ENCODE measurements around the gene CARD9.
"Not testable (repeated sequence)": the region's sequence is repeated elsewhere in the genome, so short reads cannot be mapped to it uniquely, and the experiment has no call there.

Gene CARD9

DNA sequence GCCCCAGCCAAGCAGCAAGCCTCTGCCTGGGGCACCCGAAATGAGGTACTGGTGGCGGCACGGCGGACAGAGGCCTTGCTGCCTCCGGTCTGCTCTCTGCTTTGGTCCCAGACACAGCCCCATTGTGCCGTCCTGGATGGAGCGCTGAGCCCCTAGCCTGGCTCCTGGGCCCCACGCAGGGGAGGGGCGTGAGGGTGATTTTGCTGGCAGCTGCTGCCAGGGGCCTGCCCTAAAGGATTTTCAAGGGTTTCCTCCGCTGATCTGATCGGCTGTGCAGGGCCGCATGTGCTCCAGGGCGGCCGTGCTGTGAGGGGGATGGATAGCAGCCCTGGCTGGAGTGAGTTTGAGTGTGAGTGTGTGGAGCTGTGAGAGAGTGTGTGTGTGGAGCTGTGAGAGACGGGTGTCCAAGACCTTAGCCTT, 44.8 kb downstream of the CARD9 start:
- in situ Hi-C loops (cut with HindIII; ENCODE audit: low pct_unique_long_range_greater_than_20kb, low sequenced_read_pairs), result no loop called here
- TF ChIP-seq JUND (IDR thresholded peaks at IDR 0.05; ENCODE audit: low read depth), result no peak
- DNase-seq (ENCODE audit: low read depth in 1 of 2, low spot score in 1 of 2), result no peak

DNA sequence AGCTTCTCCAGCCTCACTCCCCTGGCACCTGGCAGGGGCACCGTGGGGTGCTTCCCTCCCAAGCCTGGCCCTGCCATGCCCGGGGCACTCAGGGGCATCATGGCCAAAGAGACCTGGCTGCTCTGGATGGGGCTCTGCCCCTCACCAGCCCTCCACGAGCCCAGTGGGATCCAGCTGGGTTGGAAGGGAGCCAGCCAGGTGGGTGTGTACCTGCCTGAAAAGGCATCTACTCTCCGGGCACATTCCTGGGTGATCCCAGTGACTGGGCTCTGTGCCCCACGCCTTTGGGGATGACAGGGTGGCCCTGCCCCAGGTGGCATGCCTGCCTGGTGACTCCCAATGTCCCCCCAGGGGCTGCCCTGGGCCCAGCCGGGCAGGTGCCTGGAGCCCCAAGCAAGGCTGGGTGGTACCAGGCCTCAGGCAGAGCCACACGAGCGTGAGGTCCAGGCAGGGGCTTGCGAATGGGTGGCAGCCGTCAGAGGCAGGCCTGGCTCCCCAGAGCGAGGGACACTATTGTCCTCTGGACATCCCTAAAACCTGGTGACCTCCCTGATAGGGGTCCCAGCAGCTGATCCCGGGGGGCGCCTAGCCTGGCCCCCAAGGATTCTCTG, 45.4 kb downstream of the CARD9 start:
- peak; percentile 61 to 70 for DNase-seq (ENCODE audit: low read depth in 1 of 2, low spot score in 1 of 2)
- TF ChIP-seq JUND (IDR thresholded peaks at IDR 0.05; ENCODE audit: low read depth), result no peak
- in situ Hi-C loops (cut with HindIII; ENCODE audit: low pct_unique_long_range_greater_than_20kb, low sequenced_read_pairs), result no loop called here

DNA sequence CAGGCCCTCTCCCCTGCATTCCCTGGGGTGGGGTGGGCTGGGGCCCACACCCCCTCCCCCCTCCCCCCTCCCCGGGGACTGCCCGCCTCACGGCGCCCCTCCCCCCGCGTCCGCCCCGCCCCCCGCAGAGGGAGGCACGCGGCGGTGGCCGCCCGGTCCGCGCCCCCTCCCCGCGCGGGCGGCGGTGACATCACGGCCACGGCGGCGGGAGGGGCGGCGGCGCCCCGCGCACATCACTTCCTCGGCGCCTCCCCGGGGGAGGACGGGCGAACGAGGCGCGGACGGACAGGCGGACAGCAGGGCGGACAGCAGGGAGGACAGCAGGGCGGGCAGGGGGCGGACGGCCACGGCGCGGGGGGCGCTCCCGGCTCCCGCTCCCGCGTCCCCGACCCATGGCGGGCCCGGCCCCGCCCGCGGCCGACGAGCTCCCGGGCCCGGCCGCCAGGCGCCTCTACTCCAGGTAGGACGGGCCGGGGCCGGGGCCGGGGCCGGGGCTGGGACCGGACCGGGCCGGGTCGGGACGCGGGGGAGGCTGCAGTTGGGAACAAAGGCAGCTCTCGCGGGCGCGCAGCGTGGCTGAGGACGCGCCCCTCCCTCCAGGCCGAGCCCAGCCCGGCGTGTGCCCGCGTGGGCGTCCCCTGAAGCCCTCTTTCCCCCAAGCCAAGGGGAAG, 46.0 kb downstream of the CARD9 start, which contains the start of gene GPSM1:
Gene GPSM1, plus strand, starts transcription at position 236 of the 671 bp plus-strand sequence. Its CDS starts 157 bp downstream, at position 393.
- no peak for TF ChIP-seq JUND (IDR thresholded peaks at IDR 0.05; ENCODE audit: low read depth)
- peak; percentile 64 to 84 for DNase-seq (ENCODE audit: low read depth in 1 of 2, low spot score in 1 of 2)
- in situ Hi-C loops (cut with HindIII; ENCODE audit: low pct_unique_long_range_greater_than_20kb, low sequenced_read_pairs), result no loop called here

DNA sequence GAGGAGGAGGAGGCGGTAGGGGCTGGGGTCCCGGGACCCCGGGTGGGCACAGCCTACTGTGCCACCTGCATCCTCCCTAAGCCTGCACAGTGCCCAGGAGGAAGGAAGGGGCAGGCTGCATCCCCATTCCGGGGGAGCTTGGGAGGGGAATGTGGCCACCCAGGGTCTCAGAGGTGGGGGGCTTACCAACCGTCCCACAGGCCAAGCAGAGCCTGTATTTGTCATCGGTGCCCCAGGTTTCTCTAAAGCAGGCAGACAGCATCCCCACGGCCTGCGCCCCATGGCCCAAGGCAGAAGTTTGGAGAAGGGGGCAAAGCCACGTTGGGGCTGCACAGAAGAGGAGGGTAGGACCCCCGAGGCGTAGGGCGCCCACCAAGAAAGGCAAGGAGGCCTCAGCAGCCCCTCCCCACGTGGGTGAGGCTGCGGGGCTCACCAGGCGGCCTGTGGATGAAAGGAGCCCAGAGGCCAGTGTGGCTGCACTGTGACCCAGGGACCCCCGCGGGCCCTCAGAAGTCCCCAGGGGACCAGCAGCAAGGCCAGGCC, 46.6 kb downstream of the CARD9 start:
- DNase-seq (ENCODE audit: low read depth in 1 of 2, low spot score in 1 of 2), result no peak
- in situ Hi-C loops (cut with HindIII; ENCODE audit: low pct_unique_long_range_greater_than_20kb, low sequenced_read_pairs), result no loop called here
- TF ChIP-seq JUND (IDR thresholded peaks at IDR 0.05; ENCODE audit: low read depth), result no peak

DNA sequence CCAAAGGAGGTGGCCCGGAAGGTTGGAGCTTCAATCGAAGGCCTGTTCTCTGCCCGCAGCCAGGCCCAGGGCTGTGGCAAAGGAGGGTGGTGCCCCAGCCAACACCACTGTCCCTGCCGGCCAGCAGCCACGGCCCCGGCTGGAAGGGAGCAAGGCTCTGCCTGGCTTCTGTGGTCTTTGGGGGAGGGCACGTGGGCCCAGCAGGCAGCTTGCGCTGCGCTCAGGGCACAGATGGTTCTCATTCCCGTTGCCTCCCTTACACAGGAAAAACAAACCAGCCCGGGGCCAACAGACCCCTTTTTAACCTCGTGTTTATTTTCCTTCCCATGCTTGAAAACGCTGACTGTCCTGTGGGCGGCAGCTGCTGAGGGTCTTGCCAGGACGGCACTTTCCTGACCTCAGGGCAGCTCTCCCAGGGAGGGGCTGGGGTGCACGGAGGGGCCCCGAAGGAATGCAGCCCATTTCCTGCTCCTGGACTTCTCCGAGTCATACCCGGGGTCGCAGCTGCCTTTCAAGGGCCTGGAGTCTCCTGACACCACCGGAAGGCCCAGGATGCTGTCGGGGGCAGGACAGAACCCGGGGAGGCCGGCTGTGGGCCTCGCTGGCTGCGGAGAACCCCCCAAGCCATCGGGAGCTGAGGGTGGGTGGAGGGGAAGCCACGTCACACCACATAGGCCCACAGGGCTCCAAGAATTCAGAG, 47.3 kb downstream of the CARD9 start:
- in situ Hi-C loops (cut with HindIII; ENCODE audit: low pct_unique_long_range_greater_than_20kb, low sequenced_read_pairs), result no loop called here
- TF ChIP-seq JUND (IDR thresholded peaks at IDR 0.05; ENCODE audit: low read depth), result no peak
- no peak for DNase-seq (ENCODE audit: low read depth in 1 of 2, low spot score in 1 of 2)

DNA sequence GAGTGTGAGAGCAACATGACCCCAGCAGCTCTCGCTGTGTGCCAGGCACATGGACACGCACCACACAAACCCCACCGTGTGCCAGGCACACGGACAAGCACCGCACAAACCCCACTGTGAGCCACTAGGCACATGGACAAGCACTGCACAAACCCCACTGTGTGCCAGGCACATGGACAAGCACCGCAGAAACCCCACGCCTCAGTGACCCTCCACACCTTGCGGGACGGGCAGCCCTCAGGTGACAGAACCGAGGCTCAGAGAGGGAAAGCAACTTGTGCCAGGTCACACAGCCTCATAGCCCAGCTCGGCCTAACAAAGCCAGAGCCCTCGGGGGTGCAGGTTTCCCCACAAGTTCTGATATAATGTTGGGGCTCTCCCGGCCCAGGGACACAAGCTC, 48.1 kb downstream of the CARD9 start:
- in situ Hi-C loops (cut with HindIII; ENCODE audit: low pct_unique_long_range_greater_than_20kb, low sequenced_read_pairs), result no loop called here
- DNase-seq (ENCODE audit: low read depth in 1 of 2, low spot score in 1 of 2), result no peak
- no peak for TF ChIP-seq JUND (IDR thresholded peaks at IDR 0.05; ENCODE audit: low read depth)

DNA sequence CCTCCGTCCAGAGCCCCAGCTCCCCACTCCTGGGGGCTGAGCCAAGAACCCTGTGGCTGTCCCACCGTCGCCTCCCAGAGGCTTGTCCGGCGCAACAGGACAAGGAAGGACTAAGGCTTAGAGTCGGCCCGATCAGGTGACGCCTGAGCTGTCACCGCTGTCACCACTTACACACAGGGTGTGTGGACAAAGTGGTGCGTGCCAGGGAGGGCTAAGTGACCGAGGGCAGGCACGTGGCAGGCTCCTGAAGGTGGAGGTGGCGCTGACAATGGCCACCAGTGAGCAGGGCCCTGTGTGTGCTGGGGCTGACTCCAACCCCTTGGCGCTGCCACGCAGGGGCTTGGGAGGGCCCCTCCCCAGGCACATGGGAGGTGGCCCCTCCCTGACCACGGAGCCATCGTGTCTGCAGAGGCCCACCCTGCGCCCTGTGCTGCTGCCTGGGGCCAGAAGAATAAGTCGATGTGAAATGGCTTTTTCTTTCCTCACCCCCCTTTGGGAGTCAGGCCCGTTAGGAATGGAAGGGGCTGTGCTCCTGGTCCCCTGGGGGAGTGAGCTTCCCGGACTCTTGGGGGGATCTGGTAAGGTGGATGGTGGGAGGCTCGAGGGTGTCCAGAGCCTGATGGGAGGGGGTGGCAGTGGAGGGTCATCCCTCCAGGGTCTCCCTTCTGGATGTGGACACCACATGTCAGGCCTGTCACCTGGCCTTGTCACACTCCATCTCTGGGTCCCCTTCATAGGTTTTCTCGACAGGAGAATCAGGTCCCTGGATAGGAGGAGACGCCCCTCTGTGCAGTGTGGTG, 48.8 kb downstream of the CARD9 start:
- in situ Hi-C loops (cut with HindIII; ENCODE audit: low pct_unique_long_range_greater_than_20kb, low sequenced_read_pairs), result no loop called here
- no peak for TF ChIP-seq JUND (IDR thresholded peaks at IDR 0.05; ENCODE audit: low read depth)
- DNase-seq (ENCODE audit: low read depth in 1 of 2, low spot score in 1 of 2), result peak in 1 of 2 experiments; percentile 74

DNA sequence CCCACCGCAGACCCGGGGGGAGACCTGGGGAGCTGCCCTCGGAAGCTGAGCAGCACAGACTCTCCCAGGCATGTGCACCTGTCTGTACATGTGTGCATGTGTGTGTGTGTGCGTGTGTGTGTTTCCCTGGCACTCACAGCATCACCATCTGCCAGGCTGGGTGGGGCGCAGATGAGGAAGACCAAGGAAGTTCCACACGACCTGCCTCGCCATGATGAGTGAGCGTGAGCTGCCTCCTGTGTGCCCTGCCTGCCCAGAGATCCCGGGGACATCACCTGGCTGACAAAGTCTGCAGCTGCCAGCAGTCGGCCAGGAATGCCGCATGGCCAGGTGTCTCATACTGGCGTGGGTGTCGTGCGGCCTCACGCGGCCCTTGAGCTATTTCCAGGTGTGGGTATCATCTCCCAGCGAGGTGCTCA, 50.1 kb downstream of the CARD9 start:
- in situ Hi-C loops (cut with HindIII; ENCODE audit: low pct_unique_long_range_greater_than_20kb, low sequenced_read_pairs), result no loop called here
- no peak for TF ChIP-seq JUND (IDR thresholded peaks at IDR 0.05; ENCODE audit: low read depth)
- DNase-seq (ENCODE audit: low read depth in 1 of 2, low spot score in 1 of 2), result peak; percentile 52 to 58

DNA sequence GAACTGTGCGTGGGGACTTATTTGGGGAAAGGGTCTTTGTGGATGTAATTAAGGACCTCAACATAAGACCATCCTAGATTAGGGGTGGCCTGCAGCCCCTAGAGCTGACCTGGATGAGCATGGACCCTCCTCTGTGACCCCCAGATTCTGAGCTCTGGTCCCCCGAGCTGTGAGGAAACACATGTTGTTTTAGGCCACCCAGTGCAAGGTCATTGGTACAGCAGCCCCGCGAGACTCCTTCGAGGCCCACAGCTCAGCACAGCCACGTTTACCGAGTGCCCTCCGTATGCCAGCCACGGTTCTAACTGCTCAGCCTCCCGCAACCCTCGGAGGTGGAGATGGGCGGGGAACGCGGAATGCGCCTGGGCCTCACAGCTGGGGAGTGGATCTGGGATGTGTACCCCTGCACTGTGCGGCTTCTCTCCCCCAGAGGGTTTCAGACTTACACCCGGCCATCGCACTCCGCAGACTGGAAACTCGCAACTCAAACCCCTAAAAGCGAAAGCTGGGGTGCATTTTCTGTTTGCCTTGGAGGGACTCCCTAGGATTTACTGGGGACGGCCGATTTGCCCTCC, 50.6 kb downstream of the CARD9 start:
- TF ChIP-seq JUND (IDR thresholded peaks at IDR 0.05; ENCODE audit: low read depth), result no peak
- in situ Hi-C loops (cut with HindIII; ENCODE audit: low pct_unique_long_range_greater_than_20kb, low sequenced_read_pairs), result no loop called here
- no peak for DNase-seq (ENCODE audit: low read depth in 1 of 2, low spot score in 1 of 2)

DNA sequence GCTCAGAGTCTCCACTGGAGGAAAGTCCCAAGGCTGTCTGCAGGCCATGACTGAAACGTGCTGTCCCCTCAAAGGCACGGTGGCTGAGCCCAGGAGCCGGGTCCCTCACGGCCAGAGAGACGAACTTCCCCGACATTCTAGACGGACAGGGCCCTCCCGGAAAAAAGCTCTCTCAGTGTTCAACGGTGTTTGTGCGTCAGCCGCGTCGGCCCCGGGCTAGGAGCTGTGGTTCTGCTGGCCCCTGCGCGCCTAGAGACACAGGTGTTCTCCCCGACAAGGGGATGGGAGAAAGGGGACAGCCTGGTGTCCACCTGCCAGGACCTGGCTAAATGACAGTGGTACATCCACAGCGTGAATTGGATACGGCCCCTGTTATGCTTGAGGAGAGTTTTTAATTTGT, 51.9 kb downstream of the CARD9 start:
- DNase-seq (ENCODE audit: low read depth in 1 of 2, low spot score in 1 of 2), result no peak
- TF ChIP-seq JUND (IDR thresholded peaks at IDR 0.05; ENCODE audit: low read depth), result no peak
- in situ Hi-C loops (cut with HindIII; ENCODE audit: low pct_unique_long_range_greater_than_20kb, low sequenced_read_pairs), result no loop called here

DNA sequence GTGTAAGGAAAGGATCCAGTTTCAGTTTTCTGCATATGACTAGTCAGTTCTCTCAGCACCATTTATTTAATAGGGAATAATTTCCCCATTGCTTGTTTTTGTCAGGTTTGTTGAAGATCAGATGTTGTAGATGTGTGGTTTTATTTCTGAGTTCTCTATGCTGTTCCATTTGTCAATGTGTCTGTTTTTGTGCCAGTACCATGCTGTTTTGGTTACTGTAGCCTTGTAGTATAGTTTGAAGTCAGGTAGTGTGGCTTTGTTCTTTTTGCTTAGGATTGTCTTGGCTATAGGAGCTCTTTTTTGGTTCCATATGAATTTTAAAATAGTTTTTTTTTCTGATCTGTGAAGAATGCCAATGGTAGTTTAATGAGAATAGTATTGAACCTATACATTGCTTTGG, 52.5 kb downstream of the CARD9 start:
- DNase-seq (ENCODE audit: low read depth in 1 of 2, low spot score in 1 of 2); in situ Hi-C loops (cut with HindIII; ENCODE audit: low pct_unique_long_range_greater_than_20kb, low sequenced_read_pairs): not testable (repeated sequence)

DNA sequence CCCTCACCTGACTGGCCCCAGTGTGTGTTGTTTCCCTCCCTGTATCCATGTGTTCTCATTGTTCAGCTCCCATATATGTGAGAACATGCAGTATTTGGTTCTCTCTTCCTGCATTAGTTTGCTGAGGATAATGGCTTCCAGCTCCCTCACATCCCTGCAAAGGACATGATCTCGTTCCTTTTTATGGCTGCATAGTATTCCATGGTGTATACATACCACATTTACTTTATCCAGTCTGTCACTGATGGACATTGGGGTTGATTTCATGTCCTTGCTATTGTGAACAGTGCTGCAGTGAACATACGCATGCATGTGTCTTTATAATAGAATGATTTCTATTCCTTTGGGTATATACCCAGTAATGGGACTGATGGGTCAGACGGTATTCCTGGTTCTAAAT, 53.5 kb downstream of the CARD9 start:
- in situ Hi-C loops (cut with HindIII; ENCODE audit: low pct_unique_long_range_greater_than_20kb, low sequenced_read_pairs); DNase-seq (ENCODE audit: low read depth in 1 of 2, low spot score in 1 of 2): not testable (repeated sequence)

DNA sequence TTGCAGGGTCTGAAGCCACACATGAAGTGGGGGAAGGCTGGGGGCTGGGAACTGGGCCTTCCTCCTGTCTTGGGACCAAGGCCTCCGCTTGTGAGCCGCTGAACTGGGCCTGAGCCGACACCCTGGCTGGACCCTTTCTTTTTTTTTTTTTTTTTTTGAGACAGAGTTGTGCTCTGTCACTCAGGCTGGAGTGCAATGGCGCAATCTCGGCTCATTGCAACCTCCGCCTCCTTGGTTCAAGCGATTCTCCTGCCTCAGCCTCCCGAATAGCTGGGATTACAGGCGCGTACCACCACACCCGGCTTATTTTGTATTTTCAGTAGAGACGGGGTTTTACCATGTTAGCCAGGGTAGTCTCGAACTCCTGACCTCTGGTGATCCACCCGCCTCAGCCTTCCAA, 54.2 kb downstream of the CARD9 start:
- DNase-seq (ENCODE audit: low read depth in 1 of 2, low spot score in 1 of 2); in situ Hi-C loops (cut with HindIII; ENCODE audit: low pct_unique_long_range_greater_than_20kb, low sequenced_read_pairs): not testable (repeated sequence)

Measured in T47D (cell line).